Mesendoderm (in vitro differentiated cells): Measurements from ENCODE around the gene TMEM72.

Experiments
- DNase-seq: peaks from one replicate; pipeline ENCODE4 v3.0.0; 2013
- H2AK5ac ChIP-seq: 2 replicates; pipeline ENCODE4 v1.6.1; 2013; ENCODE audit warnings: low read length, inconsistent platforms
- H2BK120ac ChIP-seq: 2 replicates; pipeline ENCODE4 v1.6.1; 2013; ENCODE audit warnings: low read depth, mild to moderate bottlenecking, low read length, moderate library complexity, mixed read lengths
- H2BK15ac ChIP-seq: replicated peaks from 2 replicates; pipeline ENCODE4 v1.6.1; 2013; ENCODE audit warnings: low read depth, mild to moderate bottlenecking, moderate library complexity
- H2BK5ac ChIP-seq: 2 replicates; pipeline ENCODE4 v1.6.1; 2013; ENCODE audit warnings: low read length, inconsistent platforms
- H3K18ac ChIP-seq: 2 replicates; pipeline ENCODE4 v1.6.1; 2013; ENCODE audit warnings: mild to moderate bottlenecking, low read length, mixed read lengths
- H3K23ac ChIP-seq: one replicate; pipeline ENCODE4 v1.6.1; 2013; ENCODE audit warnings: low read length
- H3K27ac ChIP-seq: 2 replicates; pipeline ENCODE4 v1.5.1; 2013; ENCODE audit warnings: low read depth, mild to moderate bottlenecking, inconsistent platforms, low read length, moderate library complexity
- H3K27me3 ChIP-seq: 2 replicates; pipeline ENCODE4 v1.6.1; 2013; ENCODE audit warnings: low read length, control low read depth, mild to moderate bottlenecking, inconsistent platforms; ENCODE audit not compliant: insufficient read depth, poor library complexity
- H3K36me3 ChIP-seq: 2 replicates; pipeline ENCODE4 v1.6.1; 2013; ENCODE audit warnings: low read length, inconsistent platforms; ENCODE audit not compliant: control insufficient read depth, insufficient read depth
- H3K4ac ChIP-seq: one replicate; pipeline ENCODE4 v1.6.1; 2013; ENCODE audit warnings: low read depth, mild to moderate bottlenecking, low read length, moderate library complexity
- H3K4me1 ChIP-seq: 2 replicates; pipeline ENCODE4 v1.6.1; 2013; ENCODE audit warnings: low read depth, low read length, inconsistent platforms; ENCODE audit not compliant: control insufficient read depth
- H3K4me2 ChIP-seq: 2 replicates; pipeline ENCODE4 v1.6.1; 2013; ENCODE audit warnings: low read length
- H3K4me3 ChIP-seq: 2 replicates; pipeline ENCODE4 v1.5.1; 2013; ENCODE audit warnings: mild to moderate bottlenecking, low read length
- H3K56ac ChIP-seq: one replicate; pipeline ENCODE4 v1.6.1; 2013; ENCODE audit warnings: low read length
- H3K79me1 ChIP-seq: 2 replicates; pipeline ENCODE4 v1.6.1; 2013; ENCODE audit warnings: low read length, inconsistent platforms
- H3K79me2 ChIP-seq: 2 replicates; pipeline ENCODE4 v1.6.1; 2013; ENCODE audit warnings: mild to moderate bottlenecking, low read length; ENCODE audit not compliant: control insufficient read depth, insufficient read depth
- H3K9ac ChIP-seq: 2 replicates; pipeline ENCODE4 v1.6.1; 2013; ENCODE audit warnings: low read length, inconsistent platforms
- H4K5ac ChIP-seq: one replicate; pipeline ENCODE4 v1.6.1; 2013; ENCODE audit warnings: low read length
- H4K8ac ChIP-seq: one replicate; pipeline ENCODE4 v1.6.1; 2013; ENCODE audit warnings: low read depth, mild to moderate bottlenecking, control low read depth, low read length, moderate library complexity
- WGBS: extraction: QIAGEN DNeasy Blood & Tissue Kit; methylation state at CpG from one replicate; pipeline ENCODE4 v1.1.7; 2013; ENCODE audit warnings: low lambda C conversion rate, missing lambda C conversion rate; ENCODE audit not compliant: insufficient coverage; ENCODE audit errors: extremely low coverage; 5-methylcytosine and 5-hydroxymethylcytosine counted together

TMEM72 gene

GRCh38 chr10:44983066-44983894 lies 72.1 kb downstream of the TMEM72 start:
- H3K36me3 ChIP-seq, result no peaks in the 10 kb centered on the region
- no peak overlapping the region for H4K8ac ChIP-seq
- no peak overlapping the region for H3K4me3 ChIP-seq
- WGBS, result no CpG with 5 or more reads among the region's 13 CpGs
- no peak overlapping the region for H3K27ac ChIP-seq
- H2AK5ac ChIP-seq, result no peak overlapping the region
- H3K56ac ChIP-seq, result no peak overlapping the region
- no peak overlapping the region for H4K5ac ChIP-seq
- H3K23ac ChIP-seq, result no peak overlapping the region
- no peak overlapping the region for H3K4ac ChIP-seq
- H2BK5ac ChIP-seq, result no peak overlapping the region
- H3K9ac ChIP-seq, result no peak overlapping the region
- no peak overlapping the region for H3K4me2 ChIP-seq
- H2BK15ac ChIP-seq, result no peak overlapping the region
- no peaks in the 10 kb centered on the region for H3K79me1 ChIP-seq
- H3K27me3 ChIP-seq, result no peaks in the 10 kb centered on the region
- no peak for DNase-seq
- peaks cover 9% of the 10 kb centered on the region for H3K4me1 ChIP-seq
- H3K18ac ChIP-seq, result no peak overlapping the region
- no peaks in the 10 kb centered on the region for H3K79me2 ChIP-seq
- H2BK120ac ChIP-seq, result no peak overlapping the region

DNA sequence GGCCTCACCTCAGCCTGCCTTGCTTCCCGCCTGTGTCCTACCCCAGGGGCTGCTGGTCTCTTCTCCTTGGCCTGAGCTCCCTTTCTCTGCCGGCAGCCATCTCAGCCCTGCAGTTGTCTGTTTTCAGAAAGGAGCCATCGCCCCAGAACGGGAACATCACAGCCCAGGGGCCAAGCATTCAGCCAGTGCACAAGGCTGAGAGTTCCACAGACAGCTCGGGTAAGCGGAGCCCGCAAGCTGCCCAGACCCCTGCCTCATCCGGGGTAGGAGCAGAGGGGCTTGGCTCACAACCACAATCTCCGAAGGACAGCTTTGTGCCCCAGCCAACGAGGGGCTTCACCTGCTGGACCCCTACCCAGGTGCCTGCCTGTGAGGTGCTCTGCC lies 72.8 kb downstream of the TMEM72 start:
- Histone ChIP-seq H3K79me2 (no peaks in the 10 kb centered on the region), H3K79me1 (no peaks in the 10 kb centered on the region), H3K18ac (no peak overlapping the region), H2BK5ac (no peak overlapping the region), H3K4ac (no peak overlapping the region), H2BK15ac (no peak overlapping the region), H3K27ac (no peak overlapping the region), H4K8ac (no peak overlapping the region), H2BK120ac (no peak overlapping the region), H4K5ac (no peak overlapping the region), H3K4me2 (no peak overlapping the region), H3K27me3 (no peaks in the 10 kb centered on the region), H3K4me3 (no peak overlapping the region), H3K36me3 (no peaks in the 10 kb centered on the region), H3K56ac (no peak overlapping the region), H3K23ac (no peak overlapping the region), H3K4me1 (peaks cover 8% of the 10 kb centered on the region), H2AK5ac (no peak overlapping the region), H3K9ac (no peak overlapping the region)
- WGBS, result no CpG with 5 or more reads among the region's 10 CpGs
- DNase-seq, result no peak

DNA sequence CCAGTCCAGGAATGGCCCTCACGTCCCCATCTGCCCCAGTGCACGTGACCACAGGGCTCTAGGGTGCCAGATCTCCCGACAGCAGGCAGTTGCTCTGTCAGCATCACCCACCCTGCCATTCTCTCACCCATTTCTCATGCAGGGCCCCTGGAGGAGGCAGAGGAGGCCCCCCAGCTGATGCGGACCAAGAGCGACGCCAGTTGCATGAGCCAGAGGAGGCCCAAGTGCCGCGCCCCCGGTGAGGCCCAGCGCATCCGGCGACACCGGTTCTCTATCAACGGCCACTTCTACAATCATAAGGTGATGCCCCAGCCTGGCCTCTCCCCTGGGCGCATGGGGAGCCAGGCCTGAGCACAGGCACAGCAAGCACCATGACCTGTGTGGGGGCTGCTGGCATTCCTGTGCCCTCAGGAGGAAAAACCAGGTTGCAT lies 73.5 kb downstream of the TMEM72 start:
- DNase-seq, result no peak
- Histone ChIP-seq H4K5ac (no peak overlapping the region), H2BK120ac (no peak overlapping the region), H3K4me2 (no peak overlapping the region), H3K9ac (no peak overlapping the region), H3K23ac (no peak overlapping the region), H3K56ac (no peak overlapping the region), H4K8ac (no peak overlapping the region), H2AK5ac (no peak overlapping the region), H3K27ac (no peak overlapping the region), H2BK15ac (no peak overlapping the region), H3K27me3 (no peaks in the 10 kb centered on the region), H3K4me3 (no peak overlapping the region), H3K4ac (no peak overlapping the region), H3K4me1 (peaks cover 4% of the 10 kb centered on the region), H3K79me1 (no peaks in the 10 kb centered on the region), H3K18ac (no peak overlapping the region), H3K79me2 (no peaks in the 10 kb centered on the region), H3K36me3 (no peaks in the 10 kb centered on the region), H2BK5ac (no peak overlapping the region)
- no CpG with 5 or more reads among the region's 15 CpGs for WGBS

GRCh38 chr10:44985175-44985681 lies 74.1 kb downstream of the TMEM72 start:
- Histone ChIP-seq H3K4me2 (no peak overlapping the region), H3K27me3 (no peaks in the 10 kb centered on the region), H2BK120ac (no peak overlapping the region), H3K79me2 (no peaks in the 10 kb centered on the region), H3K79me1 (no peaks in the 10 kb centered on the region), H3K23ac (no peak overlapping the region), H3K4me3 (no peak overlapping the region), H3K56ac (no peak overlapping the region), H3K4me1 (peaks cover 4% of the 10 kb centered on the region), H4K8ac (no peak overlapping the region), H3K9ac (no peak overlapping the region), H4K5ac (no peak overlapping the region), H3K36me3 (no peaks in the 10 kb centered on the region), H2BK15ac (no peak overlapping the region), H3K4ac (no peak overlapping the region), H2BK5ac (no peak overlapping the region), H3K27ac (no peak overlapping the region), H3K18ac (no peak overlapping the region), H2AK5ac (no peak overlapping the region)
- DNase-seq, result no peak
- no CpG with 5 or more reads among the region's 9 CpGs for WGBS

DNA sequence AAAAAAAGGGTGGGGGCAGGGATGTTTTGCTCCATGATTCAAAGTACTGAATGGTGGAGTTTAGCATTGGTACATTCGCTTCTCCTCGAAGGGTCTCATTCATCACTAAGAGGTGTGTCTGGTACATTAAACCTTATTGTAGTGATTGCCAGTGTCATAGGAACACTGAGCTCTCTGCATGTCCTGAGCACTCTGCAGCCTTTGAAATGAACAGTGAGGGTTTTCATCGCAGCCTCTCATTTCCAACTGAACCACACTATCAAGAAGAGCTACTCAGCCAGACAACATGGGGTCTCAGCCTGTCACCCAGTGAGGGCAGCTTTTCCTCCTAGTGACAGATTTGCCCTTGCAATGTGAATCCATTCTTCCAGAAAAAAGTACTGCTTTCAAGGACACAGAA lies 75.0 kb downstream of the TMEM72 start:
- H3K4me3 ChIP-seq, result no peak overlapping the region

More for the DNA sequence above, 75.0 kb downstream of the TMEM72 start:
- Histone ChIP-seq H2BK120ac (no peak overlapping the region), H3K23ac (no peak overlapping the region), H3K27ac (no peak overlapping the region), H3K79me1 (no peaks in the 10 kb centered on the region), H3K36me3 (no peaks in the 10 kb centered on the region), H3K56ac (no peak overlapping the region), H4K8ac (no peak overlapping the region), H3K27me3 (no peaks in the 10 kb centered on the region), H3K9ac (no peak overlapping the region), H2BK15ac (no peak overlapping the region), H3K4me1 (peaks cover 4% of the 10 kb centered on the region), H3K4me2 (no peak overlapping the region), H3K18ac (no peak overlapping the region), H3K4ac (no peak overlapping the region), H3K79me2 (no peaks in the 10 kb centered on the region), H2AK5ac (no peak overlapping the region), H2BK5ac (no peak overlapping the region), H4K5ac (no peak overlapping the region)
- no peak for DNase-seq
- WGBS, result no CpG with 5 or more reads among the region's 3 CpGs
